ENCODE measurements around the gene KCNJ15.

The KCNJ15 gene

GRCh38 chr21:38272215-38272614 is 15.4 kb downstream of the KCNJ15 start:
- TF ChIP-seq CTCF (IDR thresholded peaks at IDR 0.05; ENCODE audit: control insufficient read depth, insufficient read depth, low read depth, low read length, missing control alignments): no peak
- DNase-seq (ENCODE audit: low read depth): no peak
- H3K4me3 ChIP-seq (ENCODE audit: control insufficient read depth, low read depth, low read length): no peak overlapping the region

- DNase-seq (ENCODE audit: low read depth): no peak
- TF ChIP-seq CTCF (IDR thresholded peaks at IDR 0.05; ENCODE audit: control insufficient read depth, insufficient read depth, low read depth, low read length, missing control alignments): no peak
- no peak overlapping the region for H3K4me3 ChIP-seq (ENCODE audit: control insufficient read depth, low read depth, low read length)
Observed at GRCh38 chr21:38273745-38274542, 17.2 kb downstream of the KCNJ15 start.

- H3K4me3 ChIP-seq (ENCODE audit: control insufficient read depth, low read depth, low read length): no peak overlapping the region
- TF ChIP-seq CTCF (IDR thresholded peaks at IDR 0.05; ENCODE audit: control insufficient read depth, insufficient read depth, low read depth, low read length, missing control alignments): no peak
- peak; percentile 98 for DNase-seq (ENCODE audit: low read depth)
Observed at GRCh38 chr21:38277501-38278131, 20.8 kb downstream of the KCNJ15 start.

GRCh38 chr21:38280454-38280853 is 23.7 kb downstream of the KCNJ15 start:
- TF ChIP-seq CTCF (IDR thresholded peaks at IDR 0.05; ENCODE audit: control insufficient read depth, insufficient read depth, low read depth, low read length, missing control alignments): no peak
- no peak overlapping the region for H3K4me3 ChIP-seq (ENCODE audit: control insufficient read depth, low read depth, low read length)
- DNase-seq (ENCODE audit: low read depth): no peak

- no peak for TF ChIP-seq CTCF (IDR thresholded peaks at IDR 0.05; ENCODE audit: control insufficient read depth, insufficient read depth, low read depth, low read length, missing control alignments)
- DNase-seq (ENCODE audit: low read depth): no peak
Observed at GRCh38 chr21:38280867-38281266, 24.1 kb downstream of the KCNJ15 start.

GRCh38 chr21:38282921-38283320 is 26.1 kb downstream of the KCNJ15 start:
- TF ChIP-seq CTCF (IDR thresholded peaks at IDR 0.05; ENCODE audit: control insufficient read depth, insufficient read depth, low read depth, low read length, missing control alignments): no peak
- H3K4me3 ChIP-seq (ENCODE audit: control insufficient read depth, low read depth, low read length): no peak overlapping the region
- no peak for DNase-seq (ENCODE audit: low read depth)

More at GRCh38 chr21:38280867-38281266, 24.1 kb downstream of the KCNJ15 start:
- H3K4me3 ChIP-seq (ENCODE audit: control insufficient read depth, low read depth, low read length): no peak overlapping the region

All from AG09309 (cell line).